Stimulated activated CD4-positive, alpha-beta T cell treated with anti-CD3 and anti-CD28 coated beads, Interleukin-4, amount 100 ng/mL, for 48 hours (primary cell): ENCODE measurements around the gene ACBD6.

Source experiments
- DNase-seq, 2 donors: peaks; one replicate each; pipeline ENCODE4 v3.0.0-alpha.2; 2020; ENCODE audit warnings: low read depth in 2 of 2

ACBD6 gene

GRCh38 chr1:180255536-180256340 lies 246.6 kb downstream of the ACBD6 start:
- no peak for DNase-seq

- no peak for DNase-seq
Measured at GRCh38 chr1:180254854-180255253, 247.5 kb downstream of the ACBD6 start.

GRCh38 chr1:180254496-180254819 lies 247.9 kb downstream of the ACBD6 start:
- DNase-seq = no peak

GRCh38 chr1:180253585-180254495 lies 248.5 kb downstream of the ACBD6 start:
- DNase-seq = no peak

GRCh38 chr1:180252638-180253536 lies 249.5 kb downstream of the ACBD6 start:
- peak; percentile 63 to 79 for DNase-seq

- no peak for DNase-seq
Measured at GRCh38 chr1:180251526-180252305, 250.7 kb downstream of the ACBD6 start.

- DNase-seq = no peak
Measured at GRCh38 chr1:180250883-180251509, 251.4 kb downstream of the ACBD6 start.

- DNase-seq = no peak
Measured at GRCh38 chr1:180250499-180250770, 251.9 kb downstream of the ACBD6 start.

GRCh38 chr1:180249725-180250498 lies 252.5 kb downstream of the ACBD6 start:
- no peak for DNase-seq

- no peak for DNase-seq
Measured at GRCh38 chr1:180248731-180249681, 253.4 kb downstream of the ACBD6 start.

- DNase-seq = no peak
Measured at GRCh38 chr1:180248176-180248575, 254.2 kb downstream of the ACBD6 start.

GRCh38 chr1:180247580-180247979 lies 254.8 kb downstream of the ACBD6 start:
- DNase-seq = no peak

GRCh38 chr1:180247061-180247460 lies 255.3 kb downstream of the ACBD6 start:
- DNase-seq = no peak

- DNase-seq = no peak
Measured at GRCh38 chr1:180246579-180246978, 255.8 kb downstream of the ACBD6 start.

- no peak for DNase-seq
Measured at GRCh38 chr1:180244840-180245239, 257.5 kb downstream of the ACBD6 start.

- DNase-seq = no peak
Measured at GRCh38 chr1:180243517-180244221, 258.7 kb downstream of the ACBD6 start.

- DNase-seq = no peak
Measured at GRCh38 chr1:180241716-180242544, 260.4 kb downstream of the ACBD6 start.
